ENCODE measurements around the gene ATP5F1E.

Gene ATP5F1E

GRCh38 chr20:59005523-59006166 lies 26.5 kb downstream of the ATP5F1E start:
- no peak for TF ChIP-seq CTCF (IDR thresholded peaks at IDR 0.05; ENCODE audit: low read depth, low read length)
- TF ChIP-seq EZH2phosphoT487 (IDR thresholded peaks at IDR 0.05; ENCODE audit: low read depth), result no peak
- Histone ChIP-seq H3K79me2 (ENCODE audit: low read length) (peaks cover 64% of the 10 kb centered on the region), H3K4me1 (ENCODE audit: low read length) (peaks cover 62% of the 10 kb centered on the region), H2AFZ (ENCODE audit: low read depth, low read length) (no peak overlapping the region), H3K9me3 (ENCODE audit: insufficient read depth, low read length) (no peaks in the 10 kb centered on the region), H3K27ac (ENCODE audit: low read length) (peak overlapping the region; percentile 92), H3K36me3 (replicated peaks; ENCODE audit: low read depth, low read length) (peaks cover 45% of the 10 kb centered on the region), H3K4me3 (ENCODE audit: low read length) (peak overlapping the region; percentile 82), H3K9ac (ENCODE audit: low read length) (peak overlapping the region; percentile 95), H4K20me1 (ENCODE audit: insufficient read depth, low read length) (peaks cover 33% of the 10 kb centered on the region), H3K27me3 (ENCODE audit: low read depth, low read length) (peaks cover 3% of the 10 kb centered on the region; the same call in 1 of the 2 replicates), H3K4me2 (ENCODE audit: low read length) (peak overlapping the region; percentile 99)

GRCh38 chr20:59004763-59005522 lies 27.2 kb downstream of the ATP5F1E start:
- TF ChIP-seq EZH2phosphoT487 (IDR thresholded peaks at IDR 0.05; ENCODE audit: low read depth) (no peak), CTCF (IDR thresholded peaks at IDR 0.05; ENCODE audit: low read depth, low read length) (no peak)
- Histone ChIP-seq H4K20me1 (ENCODE audit: insufficient read depth, low read length) (peaks cover 37% of the 10 kb centered on the region), H3K4me3 (ENCODE audit: low read length) (peak overlapping the region; percentile 82), H3K36me3 (replicated peaks; ENCODE audit: low read depth, low read length) (peaks cover 49% of the 10 kb centered on the region), H3K27me3 (ENCODE audit: low read depth, low read length) (peaks cover 3% of the 10 kb centered on the region; the same call in 1 of the 2 replicates), H3K9ac (ENCODE audit: low read length) (peak overlapping the region; percentile 95), H3K4me2 (ENCODE audit: low read length) (peak overlapping the region; percentile 99), H3K27ac (ENCODE audit: low read length) (peak overlapping the region; percentile 92), H3K4me1 (ENCODE audit: low read length) (peaks cover 55% of the 10 kb centered on the region), H3K9me3 (ENCODE audit: insufficient read depth, low read length) (no peaks in the 10 kb centered on the region), H2AFZ (ENCODE audit: low read depth, low read length) (no peak overlapping the region), H3K79me2 (ENCODE audit: low read length) (peaks cover 69% of the 10 kb centered on the region)

- no peaks in the 10 kb centered on the region; the same call in 1 of the 2 replicates for H3K27me3 ChIP-seq (ENCODE audit: low read depth, low read length)
- H3K79me2 ChIP-seq (ENCODE audit: low read length), result peaks cover 71% of the 10 kb centered on the region
- peaks cover 37% of the 10 kb centered on the region for H4K20me1 ChIP-seq (ENCODE audit: insufficient read depth, low read length)
- peak overlapping the region; percentile 92 for H3K27ac ChIP-seq (ENCODE audit: low read length)
- H3K4me2 ChIP-seq (ENCODE audit: low read length), result peak overlapping the region; percentile 99
- H3K9me3 ChIP-seq (ENCODE audit: insufficient read depth, low read length), result no peaks in the 10 kb centered on the region
- H3K4me3 ChIP-seq (ENCODE audit: low read length), result peak overlapping the region; percentile 82
- TF ChIP-seq EZH2phosphoT487 (IDR thresholded peaks at IDR 0.05; ENCODE audit: low read depth) (no peak), CTCF (IDR thresholded peaks at IDR 0.05; ENCODE audit: low read depth, low read length) (no peak)
- H3K9ac ChIP-seq (ENCODE audit: low read length), result peak overlapping the region; percentile 95
- H3K4me1 ChIP-seq (ENCODE audit: low read length), result peaks cover 51% of the 10 kb centered on the region
- H3K36me3 ChIP-seq (replicated peaks; ENCODE audit: low read depth, low read length), result peaks cover 51% of the 10 kb centered on the region
- no peak overlapping the region for H2AFZ ChIP-seq (ENCODE audit: low read depth, low read length)
Observed at GRCh38 chr20:59004493-59004762, 27.7 kb downstream of the ATP5F1E start.

GRCh38 chr20:59003836-59004492 lies 28.2 kb downstream of the ATP5F1E start:
- H3K4me3 ChIP-seq (ENCODE audit: low read length), result peak overlapping the region; percentile 82
- no peaks in the 10 kb centered on the region for H3K9me3 ChIP-seq (ENCODE audit: insufficient read depth, low read length)
- peak overlapping the region; percentile 99 for H3K4me2 ChIP-seq (ENCODE audit: low read length)
- H3K9ac ChIP-seq (ENCODE audit: low read length), result peak overlapping the region; percentile 95
- no peak for TF ChIP-seq EZH2phosphoT487 (IDR thresholded peaks at IDR 0.05; ENCODE audit: low read depth)
- TF ChIP-seq CTCF (IDR thresholded peaks at IDR 0.05; ENCODE audit: low read depth, low read length), result no peak
- peaks cover 37% of the 10 kb centered on the region for H4K20me1 ChIP-seq (ENCODE audit: insufficient read depth, low read length)
- peaks cover 74% of the 10 kb centered on the region for H3K79me2 ChIP-seq (ENCODE audit: low read length)
- no peak overlapping the region for H2AFZ ChIP-seq (ENCODE audit: low read depth, low read length)
- peaks cover 54% of the 10 kb centered on the region for H3K36me3 ChIP-seq (replicated peaks; ENCODE audit: low read depth, low read length)
- H3K4me1 ChIP-seq (ENCODE audit: low read length), result peaks cover 47% of the 10 kb centered on the region
- peak overlapping the region; percentile 92 for H3K27ac ChIP-seq (ENCODE audit: low read length)
- no peaks in the 10 kb centered on the region; the same call in 1 of the 2 replicates for H3K27me3 ChIP-seq (ENCODE audit: low read depth, low read length)
